Tibial nerve (tissue), 4 donors: ENCODE data around the gene RNASEH2C.
"Not testable (repeated sequence)": the region's sequence is repeated elsewhere in the genome, so short reads cannot be mapped to it uniquely, and the experiment has no call there.

Source experiments
- CTCF ChIP-seq, 5 experiments: fragments of 200-600 bp in 3 of 5; fragments of 450-650 bp in 2 of 5; sonication (generic) in 3 of 5; IDR thresholded peaks; one replicate each; pipeline ENCODE4 v1.5.1; 2016 to 2019; ENCODE audit warnings: antibody characterized with exemption in 5 of 5, mild to moderate bottlenecking in 3 of 5, moderate library complexity in 2 of 5
- EP300 ChIP-seq, 2 donors: sonication (generic); formaldehyde crosslinking; IDR thresholded peaks; one replicate each; pipeline ENCODE4 v1.6.1; 2017; ENCODE audit warnings: antibody characterized with exemption in 2 of 2, mild to moderate bottlenecking in 1 of 2
- POLR2A ChIP-seq, 2 donors: fragments of 450-650 bp; IDR thresholded peaks; one replicate each; pipeline ENCODE4 v1.6.1; 2017; ENCODE audit warnings: antibody characterized with exemption in 2 of 2, mild to moderate bottlenecking in 2 of 2, moderate library complexity in 2 of 2

- TF ChIP-seq CTCF, EP300, POLR2A (IDR thresholded peaks at IDR 0.05): not testable (repeated sequence)
These were observed 47.2 kb upstream of the RNASEH2C start for GRCh38 chr11:65767806-65768205.
